Measurements from ENCODE around the gene ARAP1.

DNA sequence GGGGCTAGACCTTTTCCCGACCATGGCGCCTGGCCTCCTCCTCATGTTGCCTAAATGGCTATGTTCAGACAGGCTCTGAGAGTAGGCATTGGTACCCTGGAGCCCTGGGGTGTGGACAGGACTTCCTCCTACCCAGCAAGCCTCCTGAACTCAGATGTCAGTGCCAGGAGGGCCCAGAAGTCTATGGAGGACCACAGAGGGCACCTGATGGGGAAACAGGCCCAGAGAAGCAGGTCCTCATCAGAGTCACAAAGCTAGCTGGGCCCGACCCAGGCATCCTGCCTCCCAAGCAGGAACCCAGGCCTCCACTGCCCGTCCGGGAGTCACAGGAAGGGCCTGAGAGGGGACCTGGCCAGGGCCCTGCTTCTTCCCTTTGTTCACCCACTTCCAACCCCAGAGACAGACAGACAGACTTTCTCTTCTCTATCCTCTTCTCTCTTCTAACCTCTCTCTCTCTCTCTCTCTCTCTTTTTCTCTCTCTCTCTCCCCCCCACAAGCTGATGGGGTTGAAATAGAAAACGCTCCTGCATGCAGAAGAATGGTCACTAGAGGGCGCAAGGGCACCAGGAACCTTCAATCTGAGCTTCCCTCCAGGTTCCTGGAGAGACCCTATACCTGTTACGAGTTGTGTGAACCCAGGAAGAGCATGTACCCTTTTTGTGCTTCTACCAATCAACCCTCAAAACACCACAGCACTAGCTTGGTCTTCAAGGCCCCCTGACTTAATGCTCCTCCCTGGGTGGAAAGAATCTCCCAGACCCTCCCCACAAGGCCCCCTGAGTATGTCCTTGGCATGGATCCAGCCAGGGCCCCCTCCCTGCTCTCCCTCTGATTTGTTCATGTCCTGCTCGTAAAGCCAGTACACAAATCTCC, 27.1 kb downstream of the ARAP1 start:
- TF ChIP-seq, protein P1, sequence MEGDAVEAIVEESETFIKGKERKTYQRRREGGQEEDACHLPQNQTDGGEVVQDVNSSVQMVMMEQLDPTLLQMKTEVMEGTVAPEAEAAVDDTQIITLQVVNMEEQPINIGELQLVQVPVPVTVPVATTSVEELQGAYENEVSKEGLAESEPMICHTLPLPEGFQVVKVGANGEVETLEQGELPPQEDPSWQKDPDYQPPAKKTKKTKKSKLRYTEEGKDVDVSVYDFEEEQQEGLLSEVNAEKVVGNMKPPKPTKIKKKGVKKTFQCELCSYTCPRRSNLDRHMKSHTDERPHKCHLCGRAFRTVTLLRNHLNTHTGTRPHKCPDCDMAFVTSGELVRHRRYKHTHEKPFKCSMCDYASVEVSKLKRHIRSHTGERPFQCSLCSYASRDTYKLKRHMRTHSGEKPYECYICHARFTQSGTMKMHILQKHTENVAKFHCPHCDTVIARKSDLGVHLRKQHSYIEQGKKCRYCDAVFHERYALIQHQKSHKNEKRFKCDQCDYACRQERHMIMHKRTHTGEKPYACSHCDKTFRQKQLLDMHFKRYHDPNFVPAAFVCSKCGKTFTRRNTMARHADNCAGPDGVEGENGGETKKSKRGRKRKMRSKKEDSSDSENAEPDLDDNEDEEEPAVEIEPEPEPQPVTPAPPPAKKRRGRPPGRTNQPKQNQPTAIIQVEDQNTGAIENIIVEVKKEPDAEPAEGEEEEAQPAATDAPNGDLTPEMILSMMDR (IDR thresholded peaks at IDR 0.05; ENCODE audit: extremely low read depth in 1 of 2, insufficient read depth in 1 of 2, low read depth in 1 of 2, low read length in 2 of 2): peak; percentile 87 to 88
- TF ChIP-seq FOS (IDR thresholded peaks at IDR 0.05; ENCODE audit: borderline replicate concordance, insufficient read depth, low read length) (no peak), POLR2A (IDR thresholded peaks at IDR 0.05; ENCODE audit: low read depth, low read length) (no peak), EZH2 (IDR thresholded peaks at IDR 0.05; ENCODE audit: borderline replicate concordance, low read depth, low read length, severe bottlenecking) (no peak)
